Embryonic facial prominence (tissue), 1 donor: ENCODE measurements around the gene PRKCSH.
"Not testable (repeated sequence)": the region's sequence is repeated elsewhere in the genome, so short reads cannot be mapped to it uniquely, and the experiment has no call there.

Source experiments
- DNase-seq: peaks from one replicate; pipeline ENCODE4 v3.0.0-alpha.2; 2016; ENCODE audit errors: extremely low spot score

Gene PRKCSH

DNA sequence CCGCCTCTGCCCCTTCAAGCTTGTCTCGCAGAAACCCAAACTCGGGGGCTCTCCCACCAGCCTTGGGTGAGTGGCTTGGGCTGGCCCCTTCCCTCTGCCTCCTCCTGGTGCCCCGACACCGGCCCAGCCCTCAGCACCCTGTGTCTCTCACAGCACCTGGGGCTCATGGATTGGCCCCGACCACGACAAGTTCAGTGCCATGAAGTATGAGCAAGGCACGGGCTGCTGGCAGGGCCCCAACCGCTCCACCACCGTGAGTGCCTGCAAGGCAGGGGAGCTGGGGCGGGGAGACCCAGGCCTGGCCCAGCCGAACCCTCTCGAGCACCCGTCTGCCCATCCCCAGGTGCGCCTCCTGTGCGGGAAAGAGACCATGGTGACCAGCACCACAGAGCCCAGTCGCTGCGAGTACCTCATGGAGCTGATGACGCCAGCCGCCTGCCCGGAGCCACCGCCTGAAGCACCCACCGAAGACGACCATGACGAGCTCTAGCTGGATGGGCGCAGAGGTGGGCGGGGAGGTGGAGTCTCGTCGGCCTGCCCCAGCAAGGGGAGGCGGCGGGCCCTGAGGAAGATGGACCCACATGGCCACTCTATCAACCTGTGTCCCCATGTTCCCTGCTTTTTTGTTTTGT lies 13.6 kb downstream of the PRKCSH start:
- no peak for DNase-seq

DNA sequence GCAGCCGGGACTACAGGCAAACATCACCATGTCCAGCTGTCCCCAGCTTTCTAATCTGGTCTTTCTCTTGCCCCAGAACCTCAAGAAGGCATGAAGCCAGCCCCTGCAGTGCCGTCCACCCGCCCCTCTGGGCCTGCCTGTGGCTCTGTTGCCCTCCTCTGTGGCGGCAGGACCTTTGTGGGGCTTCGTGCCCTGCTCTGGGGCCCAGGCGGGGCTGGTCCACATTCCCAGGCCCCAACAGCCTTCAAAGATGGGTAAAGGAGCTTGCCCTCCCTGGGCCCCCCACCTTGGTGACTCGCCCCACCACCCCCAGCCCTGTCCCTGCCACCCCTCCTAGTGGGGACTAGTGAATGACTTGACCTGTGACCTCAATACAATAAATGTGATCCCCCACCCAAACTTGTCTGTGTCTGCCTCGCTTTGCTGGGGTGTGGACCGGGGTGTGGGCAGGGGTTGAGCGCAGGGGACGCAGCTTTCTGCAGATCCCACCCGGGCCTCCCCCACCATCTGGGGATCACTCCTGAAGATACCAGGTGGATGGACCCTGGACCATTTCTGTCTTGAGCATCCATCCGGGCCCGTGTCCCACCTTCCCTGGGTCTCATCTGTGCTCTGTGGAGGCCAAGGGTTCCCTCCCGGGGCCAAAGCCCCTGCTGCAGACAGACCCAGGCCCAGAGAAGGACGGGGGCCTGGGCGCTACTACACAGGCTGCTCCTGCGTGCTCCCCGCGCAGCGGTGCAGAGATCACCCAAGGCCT lies 15.3 kb downstream of the PRKCSH start:
- no peak for DNase-seq

DNA sequence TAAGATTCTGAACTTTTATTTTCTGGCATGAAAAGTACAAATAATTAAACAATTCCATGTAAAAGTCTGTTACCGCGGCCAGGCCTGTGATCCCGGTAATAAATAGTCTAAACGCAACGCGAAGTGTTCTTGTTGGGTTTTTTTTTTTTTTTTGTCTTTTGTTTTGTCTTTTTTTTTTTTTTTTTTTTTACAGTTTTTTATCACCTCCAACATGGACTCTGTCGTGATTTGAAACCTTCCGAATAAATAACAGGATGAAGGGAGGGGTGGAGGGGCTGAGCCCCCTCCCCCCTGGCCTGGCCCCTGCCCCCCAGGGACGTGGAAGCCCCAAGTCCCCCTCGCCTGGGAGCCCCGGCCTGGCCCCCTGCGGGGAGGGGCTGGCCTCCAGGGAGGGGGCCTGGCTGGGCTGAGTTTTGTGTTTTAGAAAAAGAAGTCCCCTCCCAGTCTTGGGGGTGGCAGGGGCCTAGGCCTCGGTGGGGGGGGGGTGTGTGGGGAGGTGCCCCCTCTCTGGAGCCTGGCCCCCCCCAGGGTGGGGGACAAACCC lies 16.0 kb downstream of the PRKCSH start:
- DNase-seq = no peak

- no peak for DNase-seq
Observed at GRCh38 chr19:11451871-11452619, 16.6 kb downstream of the PRKCSH start.

GRCh38 chr19:11452620-11453310 lies 17.3 kb downstream of the PRKCSH start:
- DNase-seq = no peak

DNA sequence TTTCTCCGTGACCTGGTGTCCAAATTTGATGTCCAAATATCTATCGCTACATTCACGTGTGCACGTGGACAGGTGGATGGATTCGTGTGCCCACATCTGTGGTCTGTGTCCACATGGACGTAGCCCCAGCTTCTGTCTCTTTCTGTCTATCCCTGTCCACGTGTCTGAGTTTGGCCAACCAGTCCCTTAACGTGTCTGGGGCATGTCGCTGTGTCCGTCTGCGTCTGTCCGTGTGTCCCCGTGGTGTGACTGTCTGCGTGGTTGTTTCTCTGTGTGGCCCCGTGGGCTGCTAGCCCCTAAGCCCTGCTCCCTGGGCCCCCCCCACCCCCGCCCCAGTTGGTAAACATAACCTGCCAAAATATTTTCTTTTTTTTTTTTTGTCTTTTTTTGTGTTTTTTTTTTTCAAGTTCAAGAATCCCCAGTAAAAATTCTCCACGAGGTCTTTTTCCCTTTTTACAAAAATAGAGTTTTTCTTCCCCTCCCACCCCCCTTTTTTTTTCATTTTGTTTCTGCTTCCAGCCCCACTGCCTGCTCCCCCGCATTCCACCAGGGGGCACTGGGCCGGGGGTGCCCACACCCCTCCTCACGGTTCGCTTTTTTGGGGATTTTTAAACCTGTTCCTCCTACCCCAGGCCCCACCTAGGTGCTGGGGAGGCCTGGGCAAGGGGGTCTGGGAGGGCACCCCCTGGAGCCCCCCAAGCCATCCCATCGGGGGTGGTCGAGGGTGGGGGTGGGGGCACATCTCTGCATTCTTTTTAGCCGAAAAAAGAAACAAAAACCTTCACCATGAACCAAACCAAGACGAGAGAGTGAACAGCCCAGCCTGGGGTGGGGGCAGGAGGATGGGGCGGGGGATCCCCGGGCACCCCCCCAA lies 18.3 kb downstream of the PRKCSH start:
- DNase-seq = no peak

- DNase-seq = not testable (repeated sequence)
Observed at GRCh38 chr19:11455233-11455554, 19.8 kb downstream of the PRKCSH start.

- DNase-seq = no peak
Observed at GRCh38 chr19:11456659-11457058, 21.2 kb downstream of the PRKCSH start.

- DNase-seq = no peak
Observed at GRCh38 chr19:11457115-11457514, 21.7 kb downstream of the PRKCSH start.

DNA sequence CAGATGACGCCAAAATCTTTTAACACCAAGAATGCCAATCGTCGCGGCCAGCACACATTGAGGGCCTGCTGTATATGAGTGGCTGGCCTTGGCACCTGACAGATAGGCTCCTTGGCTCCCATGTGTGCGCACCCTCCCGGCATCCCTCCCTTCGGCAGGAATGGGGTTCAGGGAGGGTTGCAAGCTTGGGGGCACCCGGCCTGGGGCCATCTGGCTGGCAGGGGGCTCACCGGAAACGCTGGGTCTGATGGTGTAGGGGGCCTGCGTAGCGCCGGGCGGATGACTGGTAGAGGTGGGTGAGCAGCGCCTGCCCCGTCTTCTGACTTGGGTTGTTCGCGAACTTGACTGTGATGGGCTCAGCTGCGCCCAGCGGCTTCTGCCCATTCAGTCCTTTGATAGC lies 22.4 kb downstream of the PRKCSH start:
- no peak for DNase-seq

- DNase-seq = no peak
Observed at GRCh38 chr19:11458236-11458900, 22.9 kb downstream of the PRKCSH start.

DNA sequence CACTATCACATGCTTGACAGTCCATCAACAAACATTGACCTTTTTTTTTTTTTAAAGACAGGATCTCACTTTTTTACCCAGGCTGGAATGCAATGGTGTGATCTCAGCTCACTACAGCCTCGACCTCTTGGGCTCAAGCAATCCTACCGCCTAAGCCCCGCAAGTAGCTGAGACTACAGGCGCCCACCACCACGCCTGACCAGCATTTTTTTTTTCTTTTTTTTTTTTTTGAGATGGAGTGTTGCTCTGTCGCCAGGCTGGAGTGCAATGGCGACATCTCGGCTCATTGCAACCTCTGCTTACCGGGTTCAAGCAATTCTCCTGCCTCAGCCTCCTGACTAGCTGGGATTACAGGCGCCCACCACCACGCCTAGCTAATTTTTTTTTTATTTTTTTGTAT lies 23.5 kb downstream of the PRKCSH start:
- DNase-seq = not testable (repeated sequence)

GRCh38 chr19:11460207-11460606 lies 24.8 kb downstream of the PRKCSH start:
- DNase-seq = no peak

DNA sequence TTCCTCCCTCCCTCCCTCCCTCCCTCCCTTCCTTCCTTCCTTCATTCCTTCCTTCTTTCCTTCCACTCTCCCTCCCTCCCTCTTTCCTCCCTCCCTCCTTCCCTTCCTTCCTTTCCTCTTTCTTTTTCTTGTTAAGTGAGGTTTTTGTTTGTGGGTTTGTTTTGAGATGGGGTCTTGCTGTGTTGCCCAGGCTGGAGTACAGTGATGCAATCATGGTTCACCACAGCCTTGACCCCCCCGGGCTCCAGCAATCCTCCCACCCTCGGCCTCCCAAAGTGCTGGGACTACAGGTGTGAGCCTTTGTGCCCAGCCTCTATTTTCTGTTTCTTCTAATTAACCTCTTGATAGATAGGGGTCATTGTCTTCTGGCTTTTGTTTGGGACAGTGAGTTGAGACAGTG lies 26.0 kb downstream of the PRKCSH start:
- no peak for DNase-seq

DNA sequence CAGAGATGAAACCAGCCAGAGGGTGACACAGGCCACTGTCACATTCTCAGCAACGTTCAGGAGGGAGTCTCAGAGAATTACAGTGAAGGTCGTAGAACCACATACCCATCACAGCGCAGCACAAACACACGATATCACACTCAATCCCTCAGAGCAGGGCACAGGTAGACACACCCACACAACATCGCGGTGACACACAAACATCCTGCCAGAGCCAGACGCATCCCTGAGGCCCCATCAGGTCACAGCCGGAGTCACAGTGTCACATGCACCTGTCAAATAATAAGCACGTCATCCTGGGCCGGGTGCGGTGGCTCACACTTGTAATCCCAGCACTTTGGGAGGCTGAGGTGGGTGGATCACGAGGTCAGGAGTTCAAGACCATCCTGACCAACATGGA lies 28.0 kb downstream of the PRKCSH start:
- no peak for DNase-seq

- no peak for DNase-seq
Observed at GRCh38 chr19:11464333-11465265, 29.2 kb downstream of the PRKCSH start.

DNA sequence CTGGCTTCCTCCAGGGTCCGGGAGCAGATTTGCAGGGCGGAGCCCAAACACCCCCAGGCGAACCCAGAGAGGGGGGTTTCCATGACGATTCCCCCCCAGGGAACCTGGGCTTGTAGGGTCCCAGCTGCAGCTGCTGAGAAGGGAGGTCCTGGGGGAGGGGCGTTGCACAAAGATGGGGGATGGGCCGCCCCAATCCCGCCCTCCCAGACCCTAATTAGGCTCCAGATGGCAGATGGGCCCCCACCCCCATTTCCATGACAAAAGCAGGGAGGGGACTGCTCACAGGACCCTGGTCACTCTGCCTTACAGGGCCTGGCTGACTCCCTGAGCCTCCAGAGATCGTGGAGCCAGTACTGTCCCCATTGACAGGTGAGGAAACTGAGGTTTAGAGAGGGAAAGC lies 30.2 kb downstream of the PRKCSH start:
- no peak for DNase-seq

DNA sequence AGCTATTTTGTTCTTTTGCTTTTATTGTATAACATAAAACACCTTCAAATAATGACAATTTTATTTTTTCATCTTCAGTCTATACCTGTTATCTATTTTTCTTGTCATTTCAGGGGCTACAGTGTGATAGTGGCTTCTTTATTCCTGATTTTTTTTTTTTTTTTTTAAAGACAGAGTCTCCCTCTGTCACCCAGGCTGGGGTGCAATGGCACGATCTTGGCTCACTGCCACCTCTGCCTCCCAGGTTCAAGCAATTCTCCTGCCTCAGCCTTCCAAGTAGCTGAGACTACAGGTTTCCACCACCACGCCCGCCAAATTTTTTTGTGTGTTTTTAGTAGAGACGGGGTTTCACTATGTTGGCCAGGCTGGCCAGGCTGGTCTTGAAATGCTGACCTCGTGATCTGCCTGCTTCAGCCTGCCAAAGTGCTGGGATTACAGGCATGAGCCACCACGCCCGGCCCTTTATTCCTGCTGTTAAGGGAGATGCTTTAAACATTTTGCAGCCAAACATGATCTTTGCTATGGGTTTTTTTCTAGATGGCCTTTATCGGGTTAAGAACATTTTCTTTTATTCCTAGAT lies 32.9 kb downstream of the PRKCSH start:
- not testable (repeated sequence) for DNase-seq

DNA sequence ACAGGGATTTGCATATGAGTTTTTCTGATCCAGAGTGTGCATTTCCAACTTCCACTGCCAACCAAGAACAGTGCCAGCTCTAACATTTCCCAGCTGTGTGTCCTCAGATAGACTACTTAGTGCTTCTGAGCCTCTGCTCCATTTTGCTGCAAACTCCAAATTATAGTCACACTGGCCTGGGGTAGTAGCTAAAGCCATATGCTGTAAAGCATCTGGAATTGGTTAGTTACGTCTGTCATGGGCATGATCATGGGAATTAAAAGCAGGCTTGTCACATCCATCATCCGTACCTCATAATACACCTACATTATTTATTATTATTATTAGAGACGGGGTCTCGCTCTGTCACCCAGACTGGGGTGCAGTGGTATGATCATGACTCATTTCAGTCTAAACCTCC lies 38.3 kb downstream of the PRKCSH start:
- DNase-seq = no peak
